SU-DHL-6 (cell line): Measurements from ENCODE around the gene ACAA1.

ENCODE experiments used
- H2AFZ ChIP-seq: fragments of 200-600 bp; sonication (generic); 2 replicates; pipeline ENCODE4 v1.6.1; 2014; ENCODE audit warnings: low read depth, mild to moderate bottlenecking, moderate library complexity, mixed read lengths, antibody characterized with exemption, low read length; ENCODE audit not compliant: severe bottlenecking
- H3F3A ChIP-seq: fragments of 200-600 bp; shearing (Covaris generic); 2 replicates; pipeline ENCODE4 v1.6.0; 2016; ENCODE audit warnings: antibody characterized with exemption, mild to moderate bottlenecking; ENCODE audit not compliant: insufficient read depth
- H3K27ac ChIP-seq: fragments of 200-600 bp; sonication (generic); 2 replicates; pipeline ENCODE4 v1.5.1; 2016; ENCODE audit warnings: low read depth, mild to moderate bottlenecking, low read length, moderate library complexity, mixed read lengths
- H3K27me3 ChIP-seq: fragments of 200-600 bp; sonication (generic), shearing (Covaris generic); 2 replicates; pipeline ENCODE4 v1.6.0; 2014; ENCODE audit warnings: mild to moderate bottlenecking, low read length
- H3K36me3 ChIP-seq: fragments of 200-600 bp; sonication (generic); 2 replicates; pipeline ENCODE4 v1.6.1; 2014; ENCODE audit warnings: mild to moderate bottlenecking, low read length, mixed read lengths
- H3K4me2 ChIP-seq: fragments of 300-600, 200-600 bp; shearing (Covaris generic), sonication (generic); 2 replicates; pipeline ENCODE4 v1.6.0; 2014; ENCODE audit warnings: low read length, low read depth, mild to moderate bottlenecking; ENCODE audit not compliant: poor library complexity, severe bottlenecking
- H3K4me3 ChIP-seq: fragments of 200-600 bp; sonication (generic); 2 replicates; pipeline ENCODE4 v1.5.1; 2014; ENCODE audit warnings: antibody characterized with exemption, low read length, mild to moderate bottlenecking, mixed read lengths; ENCODE audit not compliant: insufficient read depth, poor library complexity, severe bottlenecking
- H3K79me2 ChIP-seq: fragments of 200-600 bp; sonication (generic); 2 replicates; pipeline ENCODE4 v1.6.1; 2014; ENCODE audit warnings: mild to moderate bottlenecking, low read length, moderate library complexity; ENCODE audit not compliant: insufficient read depth
- H3K9ac ChIP-seq: fragments of 200-600 bp; sonication (generic); 2 replicates; pipeline ENCODE4 v1.7.0; 2014; ENCODE audit warnings: mild to moderate bottlenecking, low read length
- H3K9me2 ChIP-seq: fragments of 200-600 bp; sonication (generic); replicated peaks from 2 replicates; pipeline ENCODE4 v1.6.1; 2014; ENCODE audit warnings: low read length; ENCODE audit not compliant: insufficient read depth
- H3K9me3 ChIP-seq: fragments of 200-600 bp; sonication (generic); 2 replicates; pipeline ENCODE4 v1.6.1; 2014; ENCODE audit warnings: low read length, mixed read lengths; ENCODE audit not compliant: insufficient read depth
- H4K20me1 ChIP-seq: fragments of 200-600 bp; sonication (generic); 2 replicates; pipeline ENCODE4 v1.6.1; 2014; ENCODE audit warnings: low read depth, mild to moderate bottlenecking, antibody characterized with exemption, low read length, moderate library complexity, mixed read lengths
- CTCF ChIP-seq: fragments of 200-600 bp; sonication (generic); IDR thresholded peaks from one replicate; pipeline ENCODE4 v1.5.1; 2017; ENCODE audit warnings: antibody characterized with exemption, mild to moderate bottlenecking, low read length, moderate library complexity; ENCODE audit not compliant: insufficient read depth, poor library complexity, severe bottlenecking
- EZH2phosphoT487 ChIP-seq: fragments of 200-600 bp; sonication (generic), shearing (Covaris generic); conservative IDR thresholded peaks from 2 replicates; pipeline ENCODE4 v1.6.1; 2018; ENCODE audit warnings: mild to moderate bottlenecking, antibody characterized with exemption, low read length, moderate library complexity, mixed read lengths

The ACAA1 gene

DNA sequence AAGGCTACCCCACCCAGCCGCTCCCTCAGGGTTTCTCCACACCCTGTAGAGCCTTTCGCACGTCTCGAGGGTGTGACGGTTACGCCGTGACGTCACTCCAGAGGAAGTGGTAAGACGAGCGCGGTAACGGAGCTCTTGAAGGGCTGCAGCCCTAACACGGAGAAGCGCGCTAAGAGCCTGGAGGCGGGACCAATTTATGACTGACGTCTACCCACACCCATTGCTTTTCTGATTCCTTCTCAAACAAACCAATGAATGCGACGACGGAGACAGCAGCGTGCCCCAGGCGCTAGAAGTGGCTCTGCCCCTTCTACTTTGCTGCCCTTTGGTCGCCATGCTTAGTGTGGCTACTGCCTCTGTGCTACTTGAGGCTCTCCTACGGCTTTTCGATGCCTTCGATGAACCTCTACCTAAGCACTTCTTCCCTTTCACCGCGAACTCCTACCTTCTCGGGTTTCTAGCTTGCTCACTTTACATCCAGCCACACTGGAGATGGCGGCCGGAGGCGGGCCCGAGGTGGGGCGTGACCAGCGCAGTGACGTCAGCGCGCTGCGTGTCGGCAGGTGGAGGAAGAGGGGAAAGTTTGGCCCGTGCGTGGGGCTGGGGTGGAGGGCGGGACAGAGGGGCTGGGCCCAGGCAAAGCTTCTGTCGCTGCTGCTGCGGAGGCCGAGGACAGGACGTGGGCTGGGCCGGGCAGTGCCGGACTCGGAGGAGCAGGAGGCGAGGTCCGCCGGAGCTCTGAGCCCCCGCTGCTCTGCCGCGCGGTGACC is 28.2 kb upstream of the ACAA1 start, which contains the start of gene OXSR1:
Gene OXSR1, plus strand, starts transcription at position 586 of the 770 bp plus-strand sequence. CDS start 340 bp downstream, outside the sequence.
- Histone ChIP-seq H3K4me3 (peak within 1 kb of the TSS; percentile 79), H3K36me3 (no peaks in the 10 kb centered on the region), H3K4me2 (peak within 1 kb of the TSS; percentile 95), H3K27me3 (no peaks in the 10 kb centered on the region), H3K9me2 (no peaks in the 10 kb centered on the region), H3K9me3 (no peaks in the 10 kb centered on the region), H3K27ac (peak within 1 kb of the TSS; percentile 88), H4K20me1 (peaks cover 10% of the 10 kb centered on the region), H3F3A (peaks cover 16% of the 10 kb centered on the region), H3K9ac (peak within 1 kb of the TSS; percentile 88), H2AFZ (peak within 1 kb of the TSS; percentile 81), H3K79me2 (peaks cover 46% of the 10 kb centered on the region)
- no peak for TF ChIP-seq EZH2phosphoT487
- no peak for TF ChIP-seq CTCF

DNA sequence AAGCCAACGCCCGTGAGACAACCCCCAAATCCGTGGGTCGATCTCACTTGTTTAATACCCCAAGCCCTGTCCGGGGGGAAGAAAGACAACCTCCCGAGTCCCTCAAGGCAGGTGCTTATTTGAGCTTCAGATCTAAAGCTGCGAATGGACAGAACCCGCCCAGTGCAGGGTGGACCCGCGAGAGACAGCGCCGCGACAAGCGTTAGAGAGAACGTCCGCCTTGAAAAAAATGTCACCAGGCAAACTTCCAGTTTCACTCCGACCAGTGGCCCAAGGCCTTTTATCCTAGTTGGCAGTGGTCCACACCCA is 27.7 kb upstream of the ACAA1 start:
- Histone ChIP-seq H3K36me3 (no peaks in the 10 kb centered on the region), H3K79me2 (peaks cover 41% of the 10 kb centered on the region), H3K4me2 (peak overlapping the region; percentile 95), H3K4me3 (peak overlapping the region; percentile 77), H3F3A (peaks cover 16% of the 10 kb centered on the region), H2AFZ (peak overlapping the region; percentile 76), H3K9ac (peak overlapping the region; percentile 88), H4K20me1 (peaks cover 10% of the 10 kb centered on the region), H3K27me3 (no peaks in the 10 kb centered on the region), H3K9me3 (no peaks in the 10 kb centered on the region), H3K27ac (peak overlapping the region; percentile 88), H3K9me2 (no peaks in the 10 kb centered on the region)
- TF ChIP-seq EZH2phosphoT487 (no peak), CTCF (no peak)

GRCh38 chr3:38163841-38164642 is 27.1 kb upstream of the ACAA1 start:
- peaks cover 16% of the 10 kb centered on the region for H3F3A ChIP-seq
- no peak for TF ChIP-seq EZH2phosphoT487
- TF ChIP-seq CTCF, result no peak
- H3K9me3 ChIP-seq, result no peaks in the 10 kb centered on the region
- H2AFZ ChIP-seq, result peak overlapping the region; percentile 76
- H3K9ac ChIP-seq, result peak overlapping the region; percentile 88
- H3K4me3 ChIP-seq, result peak overlapping the region; percentile 77
- H3K27me3 ChIP-seq, result no peaks in the 10 kb centered on the region
- H3K4me2 ChIP-seq, result peak overlapping the region; percentile 95
- peaks cover 10% of the 10 kb centered on the region for H4K20me1 ChIP-seq
- no peaks in the 10 kb centered on the region for H3K9me2 ChIP-seq
- no peaks in the 10 kb centered on the region for H3K36me3 ChIP-seq
- H3K79me2 ChIP-seq, result peaks cover 35% of the 10 kb centered on the region
- H3K27ac ChIP-seq, result peak overlapping the region; percentile 88
